Liver (tissue), 9 donors: Measurements from ENCODE around the gene UIMC1. TPM values are rescaled to one million over a fixed set of nuclear protein-coding genes. Genes with fewer than 3 reads are reported as not detected.

Source experiments
- DNase-seq: peaks from one replicate; pipeline ENCODE4 v3.0.0-alpha.2; 2017; ENCODE audit warnings: low spot score
- H3K27ac ChIP-seq, 2 donors: one replicate each; pipeline ENCODE4 v1.7.0; 2013; ENCODE audit warnings: inconsistent platforms in 2 of 2, low read length in 2 of 2, control low read depth in 1 of 2, low read depth in 1 of 2, mild to moderate bottlenecking in 1 of 2
- H3K27me3 ChIP-seq, 4 donors: one replicate each; pipeline versions ENCODE4 v1.6.1 to v1.7.0; 2013; ENCODE audit warnings: low read length in 3 of 4, inconsistent platforms in 1 of 4, mild to moderate bottlenecking in 1 of 4, moderate library complexity in 1 of 4; ENCODE audit not compliant: control insufficient read depth in 4 of 4, insufficient read depth in 4 of 4
- H3K36me3 ChIP-seq, 4 donors: one replicate each; pipeline versions ENCODE4 v1.6.1 to v1.7.0; 2013; ENCODE audit warnings: low read length in 3 of 4, mild to moderate bottlenecking in 3 of 4, low read depth in 1 of 4, moderate library complexity in 1 of 4; ENCODE audit not compliant: control insufficient read depth in 4 of 4, insufficient read depth in 3 of 4
- H3K4me1 ChIP-seq, 4 donors: one replicate each; pipeline versions ENCODE4 v1.6.1 to v1.7.0; 2013; ENCODE audit warnings: low read length in 3 of 4, mild to moderate bottlenecking in 3 of 4, moderate library complexity in 1 of 4; ENCODE audit not compliant: control insufficient read depth in 4 of 4, insufficient read depth in 4 of 4
- H3K4me3 ChIP-seq, 3 donors: one replicate each; pipeline versions ENCODE4 v1.6.1 to v1.7.0; 2013; ENCODE audit warnings: low read length in 3 of 3, control low read depth in 1 of 3, low read depth in 1 of 3, mild to moderate bottlenecking in 1 of 3
- H3K9ac ChIP-seq, 2 donors: one replicate each; pipeline ENCODE4 v1.7.0; 2013; ENCODE audit warnings: low read length in 2 of 2, mild to moderate bottlenecking in 2 of 2, moderate library complexity in 2 of 2, control low read depth in 1 of 2, low read depth in 1 of 2
- H3K9me3 ChIP-seq, 4 donors: one replicate each; pipeline versions ENCODE4 v1.6.1 to v1.7.0; 2013; ENCODE audit warnings: low read length in 3 of 4; ENCODE audit not compliant: control insufficient read depth in 4 of 4
- ATF3 ChIP-seq: IDR thresholded peaks from 2 replicates; pipeline ENCODE4 v1.6.1; 2016; ENCODE audit warnings: antibody characterized with exemption
- CTCF ChIP-seq: fragments of 150-350 bp; IDR thresholded peaks from 2 replicates; pipeline ENCODE4 v1.5.1; 2017; ENCODE audit warnings: improper control_type of control experiment, low read depth, low read length; ENCODE audit not compliant: missing input control
- EGR1 ChIP-seq, 2 donors: IDR thresholded peaks; 2 replicates each; pipeline ENCODE4 v1.6.1; 2016 to 2018; ENCODE audit warnings: antibody characterized with exemption in 2 of 2, low read depth in 2 of 2
- FOXA1 ChIP-seq: IDR thresholded peaks from 2 replicates; pipeline ENCODE4 v1.6.1; 2016; ENCODE audit warnings: antibody characterized with exemption
- FOXA2 ChIP-seq: IDR thresholded peaks from 2 replicates; pipeline ENCODE4 v1.6.1; 2016; ENCODE audit warnings: antibody characterized with exemption
- GABPA ChIP-seq, 2 donors: IDR thresholded peaks in 1 of 2; conservative IDR thresholded peaks in 1 of 2; 2 replicates each; pipeline ENCODE4 v1.6.1; 2016; ENCODE audit warnings: antibody characterized with exemption in 2 of 2, mild to moderate bottlenecking in 1 of 2, moderate library complexity in 1 of 2
- HNF4A ChIP-seq, 2 donors: conservative IDR thresholded peaks; 2 replicates each; pipeline ENCODE4 v1.6.1; 2016; ENCODE audit warnings: antibody characterized with exemption in 2 of 2, mild to moderate bottlenecking in 2 of 2
- HNF4G ChIP-seq: IDR thresholded peaks from 2 replicates; pipeline ENCODE4 v1.6.1; 2016; ENCODE audit warnings: antibody characterized with exemption
- JUND ChIP-seq, 2 donors: IDR thresholded peaks; 2 replicates each; pipeline ENCODE4 v1.6.1; 2016; ENCODE audit warnings: antibody characterized with exemption in 2 of 2
- MAX ChIP-seq: IDR thresholded peaks from 2 replicates; pipeline ENCODE4 v1.6.1; 2016; ENCODE audit warnings: antibody characterized with exemption
- NR2F2 ChIP-seq: IDR thresholded peaks from 2 replicates; pipeline ENCODE4 v1.6.1; 2016; ENCODE audit warnings: antibody characterized with exemption
- RAD21 ChIP-seq, 2 donors: IDR thresholded peaks; 2 replicates each; pipeline ENCODE4 v1.6.1; 2016; ENCODE audit warnings: antibody characterized with exemption in 2 of 2, mild to moderate bottlenecking in 2 of 2
- REST ChIP-seq: IDR thresholded peaks from 2 replicates; pipeline ENCODE4 v1.6.1; 2016; ENCODE audit warnings: antibody characterized with exemption, mild to moderate bottlenecking
- RXRA ChIP-seq, 2 donors: IDR thresholded peaks; 2 replicates each; pipeline ENCODE4 v1.6.1; 2017 to 2018; ENCODE audit warnings: antibody characterized with exemption in 2 of 2, mild to moderate bottlenecking in 1 of 2
- SP1 ChIP-seq: IDR thresholded peaks from 2 replicates; pipeline ENCODE4 v1.6.1; 2018; ENCODE audit warnings: antibody characterized with exemption, mild to moderate bottlenecking
- TAF1 ChIP-seq: conservative IDR thresholded peaks from 2 replicates; pipeline ENCODE4 v1.6.1; 2016; ENCODE audit warnings: antibody characterized with exemption, mild to moderate bottlenecking
- YY1 ChIP-seq: IDR thresholded peaks from 2 replicates; pipeline ENCODE4 v1.6.1; 2016; ENCODE audit warnings: antibody characterized with exemption, mild to moderate bottlenecking
- ZBTB33 ChIP-seq: IDR thresholded peaks from 2 replicates; pipeline ENCODE4 v1.6.1; 2016; ENCODE audit warnings: antibody characterized with exemption
- WGBS: extraction: QIAGEN DNeasy Blood & Tissue Kit; methylation state at CpG from one replicate; pipeline ENCODE4 v1.1.7; 2013; 5-methylcytosine and 5-hydroxymethylcytosine counted together
- polyA plus RNA-seq, 2 donors: library from polyadenylated mRNA; stranded (reverse) in 1 of 2; unstranded in 1 of 2; fragments of 200-250 nt in 1 of 2; fragments of >200 nt in 1 of 2; fragmentation: Nextera tagmentation in 1 of 2; extraction: Ambion mirVana in 1 of 2; gene quantifications; one replicate each; pipeline versions ENCODE4 v1.2.1 to v1.2.3, GENCODE V29; 2013 to 2015
- total RNA-seq, 2 donors: library from RNA; depleted of rRNA; stranded (reverse); fragments of >200 nt; gene quantifications; one replicate each; pipeline ENCODE4 v1.2.3, GENCODE V29; 2014
- donor health status: healthy.
- donor health status: healthy.
- donor health status: healthy.
- donor health status: healthy.
- donor health status: healthy.

Gene UIMC1
- total and polyA plus RNA-seq, 4 donors = 5.9 to 26.0 (median 11.7) TPM

GRCh38 chr5:176862330-176862995, 144.1 kb downstream of the UIMC1 start:
- H3K4me1 ChIP-seq = no peaks in the 10 kb centered on the region
- DNase-seq = no peak
- no peak overlapping the region for H3K27ac ChIP-seq
- H3K9ac ChIP-seq = no peak overlapping the region
- no peaks in the 10 kb centered on the region for H3K9me3 ChIP-seq
- TF ChIP-seq ZBTB33 (no peak), NR2F2 (no peak), GABPA (IDR thresholded peaks at IDR 0.05 in 1 of 2, conservative IDR thresholded peaks at IDR 0.05 in 1 of 2) (no peak), RAD21 (IDR thresholded peaks at IDR 0.05) (no peak), HNF4A (conservative IDR thresholded peaks at IDR 0.05) (no peak), FOXA2 (no peak), CTCF (no peak), SP1 (no peak), MAX (no peak), HNF4G (no peak), TAF1 (no peak), JUND (IDR thresholded peaks at IDR 0.05) (no peak), REST (no peak), ATF3 (no peak), YY1 (no peak), EGR1 (IDR thresholded peaks at IDR 0.05; ENCODE audit: low read depth in 2 of 2) (no peak), FOXA1 (no peak), RXRA (IDR thresholded peaks at IDR 0.05) (no peak)
- H3K4me3 ChIP-seq = no peak overlapping the region
- WGBS = 69% methylated on average over 28 of the region's 28 CpGs
- H3K27me3 ChIP-seq = peaks cover 0 to 14% (median 0%) of the 10 kb centered on the region in 4 donors
- no peaks in the 10 kb centered on the region for H3K36me3 ChIP-seq
